ENCODE results near the gene LRRN4CL. TPM values are rescaled to one million over a fixed set of nuclear protein-coding genes. Genes with fewer than 3 reads are reported as not detected.
"Not testable (repeated sequence)": the region's sequence is repeated elsewhere in the genome, so short reads cannot be mapped to it uniquely, and the experiment has no call there.

Gene LRRN4CL
- polyA plus RNA-seq, 1 experiment, result 2.9 TPM

GRCh38 chr11:62707277-62707861 is 18.0 kb upstream of the LRRN4CL start, which contains the start of the genes BSCL2 and GNG3:
Gene BSCL2, minus strand, starts transcription at chr11:62707424. Its CDS starts 229 bp downstream, at chr11:62707195.
Gene GNG3, plus strand, starts transcription at chr11:62707676. Its CDS starts 620 bp downstream, at chr11:62708296.
- peak within 1 kb of the TSS; percentile 20 for H3K4me3 ChIP-seq (ENCODE audit: low read depth, low read length)
- no peak for TF ChIP-seq CTCF (IDR thresholded peaks at IDR 0.05; ENCODE audit: insufficient read depth, low read depth, low read length)
- no peaks in the 10 kb centered on the region for H3K27me3 ChIP-seq (ENCODE audit: control insufficient read depth, insufficient read depth, low read length)
- ChIA-PET POLR2A (interaction anchor here (0.6 kb wide), 1 partner anchor 34 kb away, joined by 3 read pairs; no protein-coding TSS in a partner anchor), CTCF (interaction anchor here (1.0 to 2.2 kb wide), 8 partner anchors 13 to 79 kb away, joined by 3 to 15 read pairs (median 4); partner anchors contain the start of genes TTC9C, UBXN1 and UQCC3)
- no peak for DNase-seq (ENCODE audit: low read depth)
- H3K36me3 ChIP-seq (ENCODE audit: control insufficient read depth, insufficient read depth, low read length), result peaks cover 5% of the 10 kb centered on the region

GRCh38 chr11:62706850-62707247 is 17.5 kb upstream of the LRRN4CL start:
- ChIA-PET CTCF (interaction anchor here (1.0 to 2.4 kb wide), 8 partner anchors 12 to 113 kb away, joined by 3 to 15 read pairs (median 4); partner anchors contain the start of genes LRRN4CL, TTC9C, UBXN1 and UQCC3), POLR2A (interaction anchor here (0.6 to 1.1 kb wide), 2 partner anchors 34 to 42 kb away, joined by 3 to 5 read pairs; partner anchors contain the start of genes C11orf98 and CSKMT)
- no peak overlapping the region for H3K4me3 ChIP-seq (ENCODE audit: low read depth, low read length)
- H3K27me3 ChIP-seq (ENCODE audit: control insufficient read depth, insufficient read depth, low read length), result no peaks in the 10 kb centered on the region
- no peak for TF ChIP-seq CTCF (IDR thresholded peaks at IDR 0.05; ENCODE audit: insufficient read depth, low read depth, low read length)
- no peak for DNase-seq (ENCODE audit: low read depth)
- H3K36me3 ChIP-seq (ENCODE audit: control insufficient read depth, insufficient read depth, low read length), result peaks cover 4% of the 10 kb centered on the region

GRCh38 chr11:62705880-62706849 is 16.8 kb upstream of the LRRN4CL start:
- H3K4me3 ChIP-seq (ENCODE audit: low read depth, low read length), result peak overlapping the region; percentile 58
- peaks cover 2% of the 10 kb centered on the region for H3K36me3 ChIP-seq (ENCODE audit: control insufficient read depth, insufficient read depth, low read length)
- DNase-seq (ENCODE audit: low read depth), result peak; percentile 57
- TF ChIP-seq CTCF (IDR thresholded peaks at IDR 0.05; ENCODE audit: insufficient read depth, low read depth, low read length), result no peak
- ChIA-PET POLR2A (interaction anchor here (0.7 to 1.1 kb wide), 2 partner anchors 27 to 41 kb away, joined by 5 read pairs; partner anchors contain the start of genes C11orf98 and CSKMT), CTCF (interaction anchor here (0.7 to 2.4 kb wide), 11 partner anchors 10 to 156 kb away, joined by 3 to 15 read pairs (median 4); partner anchors contain the start of genes C11orf98, CSKMT, LRRN4CL and TTC9C)
- H3K27me3 ChIP-seq (ENCODE audit: control insufficient read depth, insufficient read depth, low read length), result no peaks in the 10 kb centered on the region

DNA sequence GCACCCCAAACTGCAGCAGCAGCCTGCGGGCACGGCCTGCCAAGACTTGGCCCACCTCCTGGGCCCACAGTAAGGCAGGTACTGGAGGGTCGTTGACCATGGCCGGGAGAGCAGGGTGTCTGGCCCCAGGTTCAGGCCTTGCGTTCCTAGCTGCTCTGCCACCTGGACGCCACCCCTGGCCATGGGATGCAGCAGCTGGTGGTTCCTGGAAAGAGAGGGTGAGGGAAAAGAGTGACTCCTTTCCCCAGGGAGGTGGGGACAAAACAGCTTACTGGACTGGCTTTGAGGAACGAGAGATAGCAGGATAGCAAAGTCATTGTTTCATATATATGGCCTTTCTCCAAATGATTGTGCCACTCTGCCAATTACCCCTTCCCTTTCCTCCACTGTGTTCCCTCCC is 16.1 kb upstream of the LRRN4CL start:
- TF ChIP-seq CTCF (IDR thresholded peaks at IDR 0.05; ENCODE audit: insufficient read depth, low read depth, low read length), result no peak
- H3K4me3 ChIP-seq (ENCODE audit: low read depth, low read length), result peak overlapping the region; percentile 58
- POLR2A ChIA-PET, result interaction anchor here (0.7 kb wide), 1 partner anchor 26 kb away, joined by 5 read pairs; no protein-coding TSS in a partner anchor
- no peaks in the 10 kb centered on the region for H3K27me3 ChIP-seq (ENCODE audit: control insufficient read depth, insufficient read depth, low read length)
- no peak for DNase-seq (ENCODE audit: low read depth)
- no peaks in the 10 kb centered on the region; the same call in none of the 2 replicates for H3K36me3 ChIP-seq (ENCODE audit: control insufficient read depth, insufficient read depth, low read length)
- CTCF ChIA-PET, result interaction anchor here (0.5 to 2.4 kb wide), 9 partner anchors 9 to 157 kb away, joined by 3 to 15 read pairs (median 4); partner anchors contain the start of genes C11orf98, CSKMT and LRRN4CL

- not testable (repeated sequence) for H3K4me3 ChIP-seq (ENCODE audit: low read depth, low read length); H3K27me3 ChIP-seq (ENCODE audit: control insufficient read depth, insufficient read depth, low read length); DNase-seq (ENCODE audit: low read depth); H3K36me3 ChIP-seq (ENCODE audit: control insufficient read depth, insufficient read depth, low read length)
- POLR2A ChIA-PET, result interaction anchor here (0.7 kb wide), 1 partner anchor 138 kb away, joined by 3 read pairs; no protein-coding TSS in a partner anchor
- CTCF ChIA-PET, result interaction anchor here (0.7 to 1.6 kb wide), 2 partner anchors 10 to 23 kb away, joined by 3 to 6 read pairs; partner anchors contain the start of gene HNRNPUL2
These were observed 14.6 kb upstream of the LRRN4CL start for GRCh38 chr11:62703921-62704320.

Data from BJ (cell line).